GM12872 (cell line): ENCODE data around the gene CCNB1IP1.

ENCODE experiments used
- TF ChIP-seq, protein P1 (sequence below): IDR thresholded peaks from 3 replicates; pipeline ENCODE4 v1.5.1; 2011; ENCODE audit warnings: low read depth, mild to moderate bottlenecking, low read length, moderate library complexity; ENCODE audit not compliant: insufficient read depth

CCNB1IP1 gene

DNA sequence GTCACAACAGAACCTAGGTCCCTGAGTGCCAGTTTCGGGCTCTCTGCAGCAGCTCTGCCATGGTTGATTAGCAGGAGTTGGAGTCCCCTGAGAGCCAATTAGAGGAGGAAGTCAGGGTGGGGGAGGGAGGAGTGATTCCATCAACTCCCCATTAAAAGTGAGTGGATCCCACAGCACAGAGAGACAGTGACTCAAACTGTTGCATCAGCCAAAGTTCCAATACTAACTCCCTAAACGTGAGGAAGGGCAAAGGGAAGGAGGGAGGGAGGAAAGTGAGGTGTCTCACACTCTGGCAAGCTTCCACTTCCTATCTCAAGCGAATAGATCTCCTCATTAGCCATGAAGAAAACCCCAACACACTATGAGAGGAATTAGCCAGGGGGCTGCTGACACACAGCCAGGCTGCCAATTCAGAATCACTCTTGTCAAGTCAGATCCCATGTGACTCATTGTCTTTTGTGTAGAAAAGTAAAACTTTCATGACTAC lies 70.4 kb downstream of the CCNB1IP1 start:
- TF ChIP-seq, protein P1, sequence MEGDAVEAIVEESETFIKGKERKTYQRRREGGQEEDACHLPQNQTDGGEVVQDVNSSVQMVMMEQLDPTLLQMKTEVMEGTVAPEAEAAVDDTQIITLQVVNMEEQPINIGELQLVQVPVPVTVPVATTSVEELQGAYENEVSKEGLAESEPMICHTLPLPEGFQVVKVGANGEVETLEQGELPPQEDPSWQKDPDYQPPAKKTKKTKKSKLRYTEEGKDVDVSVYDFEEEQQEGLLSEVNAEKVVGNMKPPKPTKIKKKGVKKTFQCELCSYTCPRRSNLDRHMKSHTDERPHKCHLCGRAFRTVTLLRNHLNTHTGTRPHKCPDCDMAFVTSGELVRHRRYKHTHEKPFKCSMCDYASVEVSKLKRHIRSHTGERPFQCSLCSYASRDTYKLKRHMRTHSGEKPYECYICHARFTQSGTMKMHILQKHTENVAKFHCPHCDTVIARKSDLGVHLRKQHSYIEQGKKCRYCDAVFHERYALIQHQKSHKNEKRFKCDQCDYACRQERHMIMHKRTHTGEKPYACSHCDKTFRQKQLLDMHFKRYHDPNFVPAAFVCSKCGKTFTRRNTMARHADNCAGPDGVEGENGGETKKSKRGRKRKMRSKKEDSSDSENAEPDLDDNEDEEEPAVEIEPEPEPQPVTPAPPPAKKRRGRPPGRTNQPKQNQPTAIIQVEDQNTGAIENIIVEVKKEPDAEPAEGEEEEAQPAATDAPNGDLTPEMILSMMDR = no peak
